Trophoblast cell (in vitro differentiated cells and primary cell): ENCODE measurements around the gene COA1.

ENCODE experiments used
- DNase-seq, 2 donors: peaks; one replicate each; pipeline ENCODE4 v3.0.0-alpha.2; 2016
- H2AFZ ChIP-seq: 2 replicates; pipeline ENCODE4 v1.6.1; 2013; ENCODE audit warnings: low read length, moderate library complexity, mild to moderate bottlenecking; ENCODE audit not compliant: insufficient read depth, poor library complexity
- H2AK5ac ChIP-seq: 2 replicates; pipeline ENCODE4 v1.6.1; 2013; ENCODE audit warnings: mild to moderate bottlenecking, low read length
- H2BK120ac ChIP-seq: 2 replicates; pipeline ENCODE4 v1.6.1; 2013; ENCODE audit warnings: low read length, mild to moderate bottlenecking, moderate library complexity; ENCODE audit not compliant: insufficient read depth, poor library complexity
- H2BK12ac ChIP-seq: 2 replicates; pipeline ENCODE4 v1.6.1; 2013; ENCODE audit warnings: mild to moderate bottlenecking, low read length, moderate library complexity
- H2BK5ac ChIP-seq: 2 replicates; pipeline ENCODE4 v1.6.1; 2013; ENCODE audit warnings: low read length, low read depth, moderate library complexity, mild to moderate bottlenecking; ENCODE audit not compliant: poor library complexity
- H3K14ac ChIP-seq: 2 replicates; pipeline ENCODE4 v1.6.1; 2013; ENCODE audit warnings: mild to moderate bottlenecking, low read length
- H3K18ac ChIP-seq: 2 replicates; pipeline ENCODE4 v1.6.1; 2013; ENCODE audit warnings: mild to moderate bottlenecking, low read length
- H3K23ac ChIP-seq: 2 replicates; pipeline ENCODE4 v1.6.1; 2013; ENCODE audit warnings: low read length
- H3K27ac ChIP-seq: 2 replicates; pipeline ENCODE4 v1.5.1; 2013; ENCODE audit warnings: low read depth, mild to moderate bottlenecking, inconsistent platforms, low read length, moderate library complexity
- H3K27me3 ChIP-seq: 2 replicates; pipeline ENCODE4 v1.6.1; 2013; ENCODE audit warnings: inconsistent platforms, mild to moderate bottlenecking, low read length, moderate library complexity; ENCODE audit not compliant: insufficient read depth
- H3K36me3 ChIP-seq, 2 experiments: 1 replicate in 1 of 2; 2 replicates in 1 of 2; pipeline ENCODE4 v1.6.1; 2013; ENCODE audit warnings: low read length in 2 of 2, mild to moderate bottlenecking in 2 of 2, moderate library complexity in 1 of 2; ENCODE audit not compliant: insufficient read depth in 2 of 2, control insufficient read depth in 1 of 2
- H3K4ac ChIP-seq: 2 replicates; pipeline ENCODE4 v1.6.1; 2013; ENCODE audit warnings: low read depth, mild to moderate bottlenecking, low read length, moderate library complexity
- H3K4me1 ChIP-seq, 2 experiments: 1 replicate in 1 of 2; 2 replicates in 1 of 2; pipeline ENCODE4 v1.6.1; 2013; ENCODE audit warnings: low read length in 2 of 2, mild to moderate bottlenecking in 2 of 2, moderate library complexity in 1 of 2; ENCODE audit not compliant: insufficient read depth in 2 of 2, control insufficient read depth in 1 of 2
- H3K4me2 ChIP-seq: 2 replicates; pipeline ENCODE4 v1.6.1; 2013; ENCODE audit warnings: inconsistent platforms, mild to moderate bottlenecking, low read length, moderate library complexity
- H3K4me3 ChIP-seq: 2 replicates; pipeline ENCODE4 v1.5.1; 2013; ENCODE audit warnings: mild to moderate bottlenecking, low read depth, low read length, inconsistent platforms
- H3K79me1 ChIP-seq: one replicate; pipeline ENCODE4 v1.6.1; 2013; ENCODE audit warnings: low read length
- H3K79me2 ChIP-seq: 2 replicates; pipeline ENCODE4 v1.6.1; 2013; ENCODE audit warnings: low read length, mild to moderate bottlenecking; ENCODE audit not compliant: control insufficient read depth, insufficient read depth, poor library complexity
- H3K9ac ChIP-seq: 2 replicates; pipeline ENCODE4 v1.6.1; 2013; ENCODE audit warnings: mild to moderate bottlenecking, low read length
- H3K9me3 ChIP-seq: 2 replicates; pipeline ENCODE4 v1.6.1; 2013; ENCODE audit warnings: low read depth, mild to moderate bottlenecking, control low read depth, inconsistent platforms, low read length; ENCODE audit not compliant: insufficient read depth
- H4K12ac ChIP-seq: 2 replicates; pipeline ENCODE4 v1.6.1; 2013; ENCODE audit warnings: low read depth, mild to moderate bottlenecking, low read length, moderate library complexity
- H4K8ac ChIP-seq: 2 replicates; pipeline ENCODE4 v1.6.1; 2013; ENCODE audit warnings: low read depth, mild to moderate bottlenecking, low read length, moderate library complexity
- H4K91ac ChIP-seq: one replicate; pipeline ENCODE4 v1.6.1; 2013; ENCODE audit warnings: low read depth, mild to moderate bottlenecking, low read length, moderate library complexity
- WGBS: extraction: QIAGEN DNeasy Blood & Tissue Kit; methylation state at CpG from one replicate; pipeline ENCODE4 v1.1.7; 2013; ENCODE audit warnings: missing lambda C conversion rate; ENCODE audit not compliant: insufficient read length, insufficient coverage; ENCODE audit errors: extremely low coverage; 5-methylcytosine and 5-hydroxymethylcytosine counted together

The COA1 gene

GRCh38 chr7:43647673-43648472, 81.5 kb downstream of the COA1 start:
- no peak overlapping the region for H3K4me2 ChIP-seq
- peak overlapping the region; percentile 72 for H4K8ac ChIP-seq
- H4K91ac ChIP-seq = peak overlapping the region; percentile 96
- H3K4ac ChIP-seq = peak overlapping the region; percentile 71
- no peak overlapping the region for H3K4me3 ChIP-seq
- peak overlapping the region; percentile 89 for H2BK120ac ChIP-seq
- H3K14ac ChIP-seq = peak overlapping the region; percentile 90
- no peak overlapping the region for H3K9ac ChIP-seq
- peak in 1 of 2 donors; percentile 31 for DNase-seq
- peak overlapping the region; percentile 95 for H2AK5ac ChIP-seq
- no peaks in the 10 kb centered on the region for H3K27me3 ChIP-seq
- WGBS = no CpG with 5 or more reads among the region's 10 CpGs
- H3K9me3 ChIP-seq = peaks cover 2% of the 10 kb centered on the region
- H3K79me1 ChIP-seq = peaks cover 9% of the 10 kb centered on the region
- peak overlapping the region; percentile 87 for H2BK5ac ChIP-seq
- peaks cover 20 to 32% of the 10 kb centered on the region in 2 experiments for H3K4me1 ChIP-seq
- H2BK12ac ChIP-seq = peak overlapping the region; percentile 97
- peaks cover 14 to 20% of the 10 kb centered on the region in 2 experiments for H3K36me3 ChIP-seq
- H3K79me2 ChIP-seq = peaks cover 3% of the 10 kb centered on the region
- H3K23ac ChIP-seq = no peak overlapping the region
- peak overlapping the region; percentile 95 for H3K18ac ChIP-seq
- peak overlapping the region; percentile 40 for H4K12ac ChIP-seq
- H2AFZ ChIP-seq = peak overlapping the region; percentile 69
- H3K27ac ChIP-seq = peak overlapping the region; percentile 70

GRCh38 chr7:43647339-43647672, 82.0 kb downstream of the COA1 start:
- peak overlapping the region; percentile 70 for H3K27ac ChIP-seq
- H2AFZ ChIP-seq = no peak overlapping the region
- H3K36me3 ChIP-seq = peaks cover 14 to 20% of the 10 kb centered on the region in 2 experiments
- H2AK5ac ChIP-seq = no peak overlapping the region
- DNase-seq = no peak
- H3K9ac ChIP-seq = no peak overlapping the region
- H3K14ac ChIP-seq = no peak overlapping the region
- H3K79me2 ChIP-seq = peaks cover 3% of the 10 kb centered on the region
- H3K79me1 ChIP-seq = peaks cover 9% of the 10 kb centered on the region
- H3K18ac ChIP-seq = no peak overlapping the region
- H3K27me3 ChIP-seq = no peaks in the 10 kb centered on the region
- no peak overlapping the region for H4K12ac ChIP-seq
- no peak overlapping the region for H3K23ac ChIP-seq
- H3K4me2 ChIP-seq = peak overlapping the region; percentile 7
- no peak overlapping the region for H2BK12ac ChIP-seq
- no peak overlapping the region for H2BK120ac ChIP-seq
- peak overlapping the region; percentile 87 for H2BK5ac ChIP-seq
- peaks cover 2% of the 10 kb centered on the region for H3K9me3 ChIP-seq
- H3K4me1 ChIP-seq = peaks cover 20 to 32% of the 10 kb centered on the region in 2 experiments
- H4K91ac ChIP-seq = no peak overlapping the region
- no peak overlapping the region for H3K4me3 ChIP-seq
- H4K8ac ChIP-seq = no peak overlapping the region
- WGBS = no CpG with 5 or more reads among the region's 7 CpGs
- no peak overlapping the region for H3K4ac ChIP-seq

GRCh38 chr7:43646603-43647338, 82.6 kb downstream of the COA1 start:
- Histone ChIP-seq H3K23ac (no peak overlapping the region), H2BK12ac (peak overlapping the region; percentile 10), H3K9ac (no peak overlapping the region), H2AFZ (no peak overlapping the region), H3K79me1 (peaks cover 9% of the 10 kb centered on the region), H2AK5ac (no peak overlapping the region), H4K91ac (no peak overlapping the region), H3K4me1 (peaks cover 20 to 32% of the 10 kb centered on the region in 2 experiments), H3K4me2 (peak overlapping the region; percentile 7), H3K79me2 (peaks cover 3% of the 10 kb centered on the region), H4K12ac (no peak overlapping the region), H3K18ac (peak overlapping the region; percentile 33), H3K14ac (no peak overlapping the region), H3K27ac (peak overlapping the region; percentile 48), H3K9me3 (peaks cover 2% of the 10 kb centered on the region), H3K36me3 (peaks cover 14 to 20% of the 10 kb centered on the region in 2 experiments), H3K27me3 (no peaks in the 10 kb centered on the region), H3K4me3 (no peak overlapping the region), H2BK120ac (peak overlapping the region; percentile 14), H3K4ac (no peak overlapping the region), H2BK5ac (peak overlapping the region; percentile 17), H4K8ac (no peak overlapping the region)
- no CpG with 5 or more reads among the region's 8 CpGs for WGBS
- DNase-seq = no peak

GRCh38 chr7:43645699-43646226, 83.6 kb downstream of the COA1 start:
- Histone ChIP-seq H4K91ac (no peak overlapping the region), H2AFZ (no peak overlapping the region), H4K12ac (no peak overlapping the region), H2BK120ac (no peak overlapping the region), H3K14ac (no peak overlapping the region), H2BK12ac (no peak overlapping the region), H3K18ac (no peak overlapping the region), H3K4me2 (no peak overlapping the region), H3K4me1 (peaks cover 20 to 28% of the 10 kb centered on the region in 2 experiments), H3K9me3 (peaks cover 2% of the 10 kb centered on the region), H2AK5ac (peak overlapping the region; percentile 28), H3K27ac (no peak overlapping the region), H2BK5ac (no peak overlapping the region), H3K36me3 (peaks cover 14 to 22% of the 10 kb centered on the region in 2 experiments), H3K9ac (no peak overlapping the region), H3K79me2 (peaks cover 3% of the 10 kb centered on the region), H3K27me3 (no peaks in the 10 kb centered on the region), H4K8ac (no peak overlapping the region), H3K23ac (no peak overlapping the region), H3K79me1 (peaks cover 9% of the 10 kb centered on the region), H3K4me3 (no peak overlapping the region), H3K4ac (no peak overlapping the region)
- no peak for DNase-seq
- no CpG with 5 or more reads among the region's 3 CpGs for WGBS
